Colonic mucosa (tissue), 4 donors: ENCODE results near the gene PDZD8. TPM values are rescaled to one million over a fixed set of nuclear protein-coding genes. Genes with fewer than 3 reads are reported as not detected.
A peak's percentile ranks its signal among the peaks of the same experiment; 100 is the strongest.

Experiments
- DNase-seq: peaks from one replicate; pipeline ENCODE4 v3.0.0-alpha.2; 2020
- H3K27ac ChIP-seq: fragments of 200-600 bp; one replicate; pipeline ENCODE4 v1.8.0; 2021
- H3K27me3 ChIP-seq: fragments of 200-600 bp; one replicate; pipeline ENCODE4 v1.8.0; 2021
- H3K36me3 ChIP-seq: fragments of 200-600 bp; one replicate; pipeline ENCODE4 v1.8.0; 2021
- H3K4me1 ChIP-seq: fragments of 200-600 bp; one replicate; pipeline ENCODE4 v1.8.0; 2021; ENCODE audit warnings: mild to moderate bottlenecking
- H3K4me3 ChIP-seq: fragments of 200-600 bp; one replicate; pipeline ENCODE4 v1.8.0; 2021
- H3K9ac ChIP-seq, 2 donors: one replicate each; pipeline ENCODE4 v1.7.0; 2013; ENCODE audit warnings: control low read depth in 2 of 2, low read depth in 2 of 2, low read length in 2 of 2
- H3K9me3 ChIP-seq: fragments of 200-600 bp; one replicate; pipeline ENCODE4 v1.8.0; 2021
- intact Hi-C: fragments of 100-400 bp; cut with DNase I; formaldehyde crosslinking; loops from one replicate; pipeline ENCODE4 v1.14.1; 2022
- total RNA-seq, 2 donors: library from RNA; stranded (reverse); fragmentation: NEBNext Ultra II Directional in 1 of 2; extraction: Animal tissue kit (Norgen Biotek cat#: 25700) in 1 of 2; gene quantifications; one replicate each; pipeline ENCODE4 v1.2.1, GENCODE V29; 2021
- TF ChIP-seq, protein P1 (sequence below): fragments of 200-600 bp; IDR thresholded peaks from one replicate; pipeline ENCODE4 v1.8.0; 2022; ENCODE audit warnings: antibody characterized with exemption, mild to moderate bottlenecking
- donor health status: healthy.
- donor health status: DM: no; HTN: no; CAD: no.
- donor health status: DM: no; HTN: no; CAD: no.

PDZD8 gene
- total RNA-seq, 2 donors from 2014 or later = 68.5 to 82.0 TPM

DNA sequence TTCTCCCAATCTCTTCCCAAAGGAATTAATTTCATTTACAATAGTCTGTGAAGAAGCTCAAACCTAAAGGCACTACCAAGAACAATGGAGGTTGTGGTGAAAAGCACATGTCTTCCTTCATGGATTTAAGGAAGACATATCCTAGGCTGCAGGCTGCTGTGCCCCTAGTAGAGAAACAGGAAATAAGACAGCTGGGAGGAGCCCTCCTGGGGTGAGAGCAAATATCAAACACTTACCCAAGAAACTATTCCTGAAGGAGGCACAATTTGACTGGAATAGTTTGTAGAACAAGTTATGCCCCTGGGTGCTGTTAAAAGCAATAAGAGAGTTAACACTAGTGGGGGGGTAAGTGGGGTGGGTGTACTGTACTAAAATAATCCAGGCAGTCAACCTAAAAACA is 30.1 kb downstream of the PDZD8 start:
- H3K36me3 ChIP-seq = no peaks in the 10 kb centered on the region
- H3K4me3 ChIP-seq = no peak overlapping the region
- peak overlapping the region; percentile 50 for H3K27ac ChIP-seq
- peaks cover 16% of the 10 kb centered on the region for H3K4me1 ChIP-seq
- no peak for DNase-seq
- intact Hi-C loops = no loop called here
- H3K9ac ChIP-seq = peak overlapping the region in 1 of 2 donors; percentile 1
- no peaks in the 10 kb centered on the region for H3K27me3 ChIP-seq
- H3K9me3 ChIP-seq = no peaks in the 10 kb centered on the region
- TF ChIP-seq, protein P1, sequence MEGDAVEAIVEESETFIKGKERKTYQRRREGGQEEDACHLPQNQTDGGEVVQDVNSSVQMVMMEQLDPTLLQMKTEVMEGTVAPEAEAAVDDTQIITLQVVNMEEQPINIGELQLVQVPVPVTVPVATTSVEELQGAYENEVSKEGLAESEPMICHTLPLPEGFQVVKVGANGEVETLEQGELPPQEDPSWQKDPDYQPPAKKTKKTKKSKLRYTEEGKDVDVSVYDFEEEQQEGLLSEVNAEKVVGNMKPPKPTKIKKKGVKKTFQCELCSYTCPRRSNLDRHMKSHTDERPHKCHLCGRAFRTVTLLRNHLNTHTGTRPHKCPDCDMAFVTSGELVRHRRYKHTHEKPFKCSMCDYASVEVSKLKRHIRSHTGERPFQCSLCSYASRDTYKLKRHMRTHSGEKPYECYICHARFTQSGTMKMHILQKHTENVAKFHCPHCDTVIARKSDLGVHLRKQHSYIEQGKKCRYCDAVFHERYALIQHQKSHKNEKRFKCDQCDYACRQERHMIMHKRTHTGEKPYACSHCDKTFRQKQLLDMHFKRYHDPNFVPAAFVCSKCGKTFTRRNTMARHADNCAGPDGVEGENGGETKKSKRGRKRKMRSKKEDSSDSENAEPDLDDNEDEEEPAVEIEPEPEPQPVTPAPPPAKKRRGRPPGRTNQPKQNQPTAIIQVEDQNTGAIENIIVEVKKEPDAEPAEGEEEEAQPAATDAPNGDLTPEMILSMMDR = no peak

DNA sequence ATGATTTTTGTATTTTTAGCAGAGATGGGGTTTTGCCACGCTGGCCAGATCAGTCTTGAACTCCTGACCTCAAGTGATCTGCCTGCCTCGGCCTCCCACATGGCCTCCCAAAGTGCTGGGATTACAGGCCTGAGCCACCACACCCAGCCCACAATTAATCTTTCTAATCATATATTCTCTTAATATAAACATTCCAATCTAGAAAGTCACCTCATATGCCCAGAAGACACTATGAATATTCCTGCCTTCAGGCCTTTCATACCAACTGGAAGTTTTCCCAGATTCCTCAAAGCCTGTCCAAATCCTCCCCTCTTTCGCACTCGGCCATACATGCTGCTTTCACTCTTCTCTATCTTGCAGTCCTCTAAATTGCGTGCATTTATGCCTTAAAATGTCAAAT is 32.6 kb downstream of the PDZD8 start:
- Histone ChIP-seq H3K27me3 (no peaks in the 10 kb centered on the region), H3K27ac (no peak overlapping the region), H3K4me1 (peaks cover 16% of the 10 kb centered on the region), H3K9me3 (no peaks in the 10 kb centered on the region), H3K4me3 (no peak overlapping the region), H3K36me3 (no peaks in the 10 kb centered on the region), H3K9ac (no peak overlapping the region)
- DNase-seq = no peak
- TF ChIP-seq, protein P1 = no peak
- intact Hi-C loops = no loop called here

DNA sequence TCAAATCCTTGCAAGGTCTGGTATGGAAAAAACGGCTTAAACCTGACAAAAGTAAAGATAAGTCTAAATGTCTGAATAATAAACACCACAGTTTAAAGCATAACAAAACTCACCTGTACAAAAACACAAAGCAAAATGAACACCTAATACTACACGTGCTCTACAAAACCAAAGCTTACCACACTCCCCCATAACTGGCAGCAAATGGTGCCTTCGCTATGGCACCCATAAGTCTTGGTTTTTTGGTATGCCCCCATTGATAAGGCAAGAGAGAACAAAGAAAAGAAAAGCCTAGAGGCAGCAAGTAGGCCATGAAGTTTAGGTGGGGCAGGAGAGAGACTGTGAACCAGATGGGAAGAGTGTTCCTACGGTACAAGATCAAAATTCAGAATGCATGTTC is 34.2 kb downstream of the PDZD8 start:
- Histone ChIP-seq H3K9ac (no peak overlapping the region), H3K27ac (no peak overlapping the region), H3K4me1 (peaks cover 8% of the 10 kb centered on the region), H3K36me3 (no peaks in the 10 kb centered on the region), H3K27me3 (no peaks in the 10 kb centered on the region), H3K9me3 (no peaks in the 10 kb centered on the region), H3K4me3 (no peak overlapping the region)
- intact Hi-C loops = no loop called here
- TF ChIP-seq, protein P1 = no peak
- no peak for DNase-seq

DNA sequence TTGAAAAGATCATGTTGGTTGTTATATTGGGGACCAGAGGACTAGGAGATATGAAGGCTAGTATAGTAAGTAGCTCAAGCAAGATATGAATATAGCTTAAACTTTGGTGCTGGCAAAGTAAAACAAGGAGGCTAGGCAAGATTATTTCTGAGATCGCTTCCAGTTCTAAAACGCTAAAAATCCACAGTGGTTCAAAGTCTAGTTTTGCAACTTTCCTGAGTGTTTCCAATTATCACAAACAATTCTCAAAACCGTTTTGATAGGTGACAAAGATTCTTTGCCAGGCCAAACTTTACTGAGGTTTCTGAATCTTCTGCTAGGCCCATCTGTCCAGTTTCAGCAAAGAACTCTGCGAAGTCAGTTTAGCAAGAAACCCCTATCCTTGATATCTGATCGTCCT is 35.3 kb downstream of the PDZD8 start:
- TF ChIP-seq, protein P1 = no peak
- H3K4me3 ChIP-seq = no peak overlapping the region
- H3K4me1 ChIP-seq = peaks cover 8% of the 10 kb centered on the region
- no peak overlapping the region for H3K9ac ChIP-seq
- DNase-seq = no peak
- no peaks in the 10 kb centered on the region for H3K36me3 ChIP-seq
- H3K9me3 ChIP-seq = no peaks in the 10 kb centered on the region
- H3K27me3 ChIP-seq = no peaks in the 10 kb centered on the region
- intact Hi-C loops = no loop called here
- H3K27ac ChIP-seq = no peak overlapping the region

DNA sequence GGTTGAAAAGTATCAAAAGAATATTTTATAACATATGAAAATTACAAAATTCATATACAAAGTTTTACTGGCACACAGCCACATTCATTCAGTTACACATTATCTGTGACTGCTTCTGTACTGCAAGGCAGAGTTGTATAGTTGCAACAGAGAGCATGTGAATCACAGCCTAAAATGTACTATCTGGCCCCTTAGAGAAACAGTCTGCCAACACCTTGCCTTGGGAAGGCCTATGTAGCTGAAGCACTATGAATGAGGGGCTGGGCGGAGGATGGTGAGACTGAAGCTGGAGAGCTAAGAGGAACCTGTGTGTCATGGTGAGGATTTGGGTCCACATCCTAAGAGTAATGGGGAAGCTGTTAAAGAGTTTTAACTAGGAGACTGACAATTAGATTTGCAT is 35.7 kb downstream of the PDZD8 start:
- H3K27me3 ChIP-seq = no peaks in the 10 kb centered on the region
- no peak overlapping the region for H3K4me3 ChIP-seq
- no peak overlapping the region for H3K27ac ChIP-seq
- H3K9me3 ChIP-seq = no peaks in the 10 kb centered on the region
- DNase-seq = no peak
- intact Hi-C loops = no loop called here
- no peaks in the 10 kb centered on the region for H3K36me3 ChIP-seq
- TF ChIP-seq, protein P1 = no peak
- H3K4me1 ChIP-seq = peaks cover 4% of the 10 kb centered on the region
- H3K9ac ChIP-seq = no peak overlapping the region

DNA sequence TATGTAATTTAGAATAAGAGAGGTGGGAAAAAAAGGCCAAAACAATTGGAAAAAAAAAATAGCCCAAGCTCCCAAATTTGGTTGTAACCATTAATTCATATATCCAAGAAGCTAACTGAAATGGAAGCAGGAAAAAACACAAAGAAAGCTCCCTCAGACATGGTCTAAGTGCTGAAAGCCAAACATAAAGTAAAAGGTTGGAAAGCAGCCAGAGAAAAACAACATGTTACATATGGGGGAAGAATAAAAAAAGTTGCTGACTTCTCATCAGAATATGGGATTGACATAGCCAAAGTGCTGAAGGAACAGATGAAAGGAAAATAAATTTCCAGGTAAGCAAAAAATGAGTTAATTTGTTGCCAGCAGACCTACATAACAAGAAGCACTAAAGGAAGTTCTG is 40.3 kb downstream of the PDZD8 start:
- no peak overlapping the region for H3K9ac ChIP-seq
- H3K27ac ChIP-seq = no peak overlapping the region
- TF ChIP-seq, protein P1 = no peak
- H3K4me3 ChIP-seq = no peak overlapping the region
- H3K36me3 ChIP-seq = no peaks in the 10 kb centered on the region
- no peaks in the 10 kb centered on the region for H3K4me1 ChIP-seq
- intact Hi-C loops = no loop called here
- DNase-seq = no peak
- no peaks in the 10 kb centered on the region for H3K9me3 ChIP-seq
- no peaks in the 10 kb centered on the region for H3K27me3 ChIP-seq
